ENCODE measurements around the gene NIN.

Gene NIN

GRCh38 chr14:50762001-50762930, 68.7 kb downstream of the NIN start:
- TF ChIP-seq RAD21 (IDR thresholded peaks at IDR 0.05; ENCODE audit: low read depth) (no peak), ZBTB7A (IDR thresholded peaks at IDR 0.05; ENCODE audit: low read depth) (no peak), REST (IDR thresholded peaks at IDR 0.05; ENCODE audit: low read depth) (no peak), TEAD4 (IDR thresholded peaks at IDR 0.05) (no peak)

GRCh38 chr14:50759800-50760543, 71.0 kb downstream of the NIN start:
- TF ChIP-seq EGR1 (IDR thresholded peaks at IDR 0.05), result no peak
- no peak for TF ChIP-seq ZBTB7A (IDR thresholded peaks at IDR 0.05; ENCODE audit: low read depth)
- TF ChIP-seq RAD21 (IDR thresholded peaks at IDR 0.05; ENCODE audit: low read depth), result no peak
- no peak for TF ChIP-seq TAF1 (IDR thresholded peaks at IDR 0.05; ENCODE audit: low read depth)
- no peak for TF ChIP-seq USF1 (IDR thresholded peaks at IDR 0.05)
- no peak for TF ChIP-seq REST (IDR thresholded peaks at IDR 0.05; ENCODE audit: low read depth)
- TF ChIP-seq CEBPB (IDR thresholded peaks at IDR 0.05), result no peak
- TF ChIP-seq NFIC (IDR thresholded peaks at IDR 0.05), result no peak
- TF ChIP-seq TCF12 (IDR thresholded peaks at IDR 0.05; ENCODE audit: low read depth), result no peak
- TF ChIP-seq EP300 (IDR thresholded peaks at IDR 0.05; ENCODE audit: borderline replicate concordance), result no peak
- no peak for TF ChIP-seq FOXM1 (IDR thresholded peaks at IDR 0.05; ENCODE audit: borderline replicate concordance, low read depth)
- TF ChIP-seq TEAD4 (IDR thresholded peaks at IDR 0.05), result no peak
- TF ChIP-seq YY1 (IDR thresholded peaks at IDR 0.05; ENCODE audit: low read depth), result no peak

- TF ChIP-seq USF1 (IDR thresholded peaks at IDR 0.05), result no peak
- TF ChIP-seq NFIC (IDR thresholded peaks at IDR 0.05), result no peak
- no peak for TF ChIP-seq TAF1 (IDR thresholded peaks at IDR 0.05; ENCODE audit: low read depth)
- TF ChIP-seq MAX (IDR thresholded peaks at IDR 0.05), result no peak
- no peak for TF ChIP-seq EGR1 (IDR thresholded peaks at IDR 0.05)
- TF ChIP-seq TCF12 (IDR thresholded peaks at IDR 0.05; ENCODE audit: low read depth), result no peak
- TF ChIP-seq CREB1 (IDR thresholded peaks at IDR 0.05; ENCODE audit: low read depth), result no peak
These were observed 72.0 kb downstream of the NIN start for GRCh38 chr14:50758945-50759344.

- TF ChIP-seq EP300 (IDR thresholded peaks at IDR 0.05; ENCODE audit: borderline replicate concordance) (no peak), TCF12 (IDR thresholded peaks at IDR 0.05; ENCODE audit: low read depth) (no peak), TEAD4 (IDR thresholded peaks at IDR 0.05) (no peak), USF1 (IDR thresholded peaks at IDR 0.05) (no peak), FOXM1 (IDR thresholded peaks at IDR 0.05; ENCODE audit: borderline replicate concordance, low read depth) (no peak), MAX (IDR thresholded peaks at IDR 0.05) (no peak), ZBTB7A (IDR thresholded peaks at IDR 0.05; ENCODE audit: low read depth) (no peak), REST (IDR thresholded peaks at IDR 0.05; ENCODE audit: low read depth) (no peak), TAF1 (IDR thresholded peaks at IDR 0.05; ENCODE audit: low read depth) (no peak)
These were observed 72.7 kb downstream of the NIN start for GRCh38 chr14:50758305-50758704.

All from Ishikawa (cell line).